GM23338 (cell line): ENCODE data around the gene DAND5.
"Not testable (repeated sequence)": the region's sequence is repeated elsewhere in the genome, so short reads cannot be mapped to it uniquely, and the experiment has no call there.

Experiments used
- CTCF ChIP-seq, 2 experiments: fragments of 200-600 bp in 1 of 2; sonication (generic) in 1 of 2; conservative IDR thresholded peaks; 2 replicates each; pipeline versions ENCODE4 v1.5.1 to v1.6.1; 2016 to 2017; ENCODE audit warnings: antibody characterized with exemption in 2 of 2, low read depth in 2 of 2, mild to moderate bottlenecking in 2 of 2, moderate library complexity in 1 of 2
- EZH2 ChIP-seq: fragments of 200-600 bp; sonication (generic); IDR thresholded peaks from one replicate; pipeline ENCODE4 v1.8.0; 2017; ENCODE audit warnings: antibody characterized with exemption, mild to moderate bottlenecking, low read depth; ENCODE audit not compliant: unreplicated experiment
- POLR2AphosphoS5 ChIP-seq: IDR thresholded peaks from 2 replicates; pipeline ENCODE4 v1.6.1; 2016; ENCODE audit warnings: antibody characterized with exemption, low read depth

- TF ChIP-seq CTCF (conservative IDR thresholded peaks at IDR 0.05; ENCODE audit: low read depth in 2 of 2); POLR2AphosphoS5; EZH2: not testable (repeated sequence)
Measured at GRCh38 chr19:12976109-12976508, 6.7 kb downstream of the DAND5 start.
